Measurements from ENCODE around the gene EMP3. TPM values are rescaled to one million over a fixed set of nuclear protein-coding genes. Genes with fewer than 3 reads are reported as not detected.

Gene EMP3
- total and polyA plus RNA-seq, 9 donors, result 67.4 to 166 (median 143) TPM

GRCh38 chr19:48330012-48330681 is 4.8 kb downstream of the EMP3 start:
- Histone ChIP-seq H3K27me3 (ENCODE audit: control insufficient read depth, insufficient read depth, low read length) (no peaks in the 10 kb centered on the region), H3K9me3 (replicated peaks; ENCODE audit: control insufficient read depth, low read depth, low read length) (no peaks in the 10 kb centered on the region), H3K27ac (ENCODE audit: low read length) (peak overlapping the region; percentile 79), H3K4me3 (ENCODE audit: low read length) (peak overlapping the region; percentile 39), H3K36me3 (ENCODE audit: control insufficient read depth, insufficient read depth, low read length) (peaks cover 37% of the 10 kb centered on the region), H3K4me1 (ENCODE audit: control insufficient read depth, insufficient read depth, low read length) (peaks cover 67% of the 10 kb centered on the region)
- peak; percentile 77 for DNase-seq
- 41% methylated on average over 33 of the region's 41 CpGs for WGBS (ENCODE audit: insufficient coverage)

- Histone ChIP-seq H3K4me3 (ENCODE audit: low read length) (peak overlapping the region; percentile 28), H3K9me3 (replicated peaks; ENCODE audit: control insufficient read depth, low read depth, low read length) (no peaks in the 10 kb centered on the region), H3K36me3 (ENCODE audit: control insufficient read depth, insufficient read depth, low read length) (peaks cover 35% of the 10 kb centered on the region), H3K27me3 (ENCODE audit: control insufficient read depth, insufficient read depth, low read length) (no peaks in the 10 kb centered on the region), H3K27ac (ENCODE audit: low read length) (peak overlapping the region; percentile 98), H3K4me1 (ENCODE audit: control insufficient read depth, insufficient read depth, low read length) (peaks cover 51% of the 10 kb centered on the region)
- WGBS (ENCODE audit: insufficient coverage), result 21% methylated on average over 2 of the region's 6 CpGs
- DNase-seq, result no peak
Observed at GRCh38 chr19:48332351-48332661, 7.0 kb downstream of the EMP3 start.

GRCh38 chr19:48332662-48333466 is 7.5 kb downstream of the EMP3 start:
- WGBS (ENCODE audit: insufficient coverage), result 0% methylated on average over 18 of the region's 25 CpGs

GRCh38 chr19:48333467-48334384 is 8.4 kb downstream of the EMP3 start:
- WGBS (ENCODE audit: insufficient coverage), result 5% methylated on average over 44 of the region's 54 CpGs
- peak; percentile 95 for DNase-seq

More at GRCh38 chr19:48332662-48333466, 7.5 kb downstream of the EMP3 start:
- peak; percentile 99 for DNase-seq
- H3K27ac ChIP-seq (ENCODE audit: low read length), result peak overlapping the region; percentile 98
- H3K27me3 ChIP-seq (ENCODE audit: control insufficient read depth, insufficient read depth, low read length), result no peaks in the 10 kb centered on the region
- H3K36me3 ChIP-seq (ENCODE audit: control insufficient read depth, insufficient read depth, low read length), result peaks cover 30% of the 10 kb centered on the region
- H3K4me3 ChIP-seq (ENCODE audit: low read length), result peak overlapping the region; percentile 28
- no peaks in the 10 kb centered on the region for H3K9me3 ChIP-seq (replicated peaks; ENCODE audit: control insufficient read depth, low read depth, low read length)
- peaks cover 49% of the 10 kb centered on the region for H3K4me1 ChIP-seq (ENCODE audit: control insufficient read depth, insufficient read depth, low read length)

GRCh38 chr19:48338253-48338755 is 13.0 kb downstream of the EMP3 start:
- peaks cover 6% of the 10 kb centered on the region for H3K36me3 ChIP-seq (ENCODE audit: control insufficient read depth, insufficient read depth, low read length)
- DNase-seq, result no peak
- no peak overlapping the region for H3K4me3 ChIP-seq (ENCODE audit: low read length)
- 77% methylated on average over 11 of the region's 14 CpGs for WGBS (ENCODE audit: insufficient coverage)
- H3K9me3 ChIP-seq (replicated peaks; ENCODE audit: control insufficient read depth, low read depth, low read length), result no peaks in the 10 kb centered on the region
- H3K27ac ChIP-seq (ENCODE audit: low read length), result no peak overlapping the region
- no peaks in the 10 kb centered on the region for H3K27me3 ChIP-seq (ENCODE audit: control insufficient read depth, insufficient read depth, low read length)
- peaks cover 14% of the 10 kb centered on the region for H3K4me1 ChIP-seq (ENCODE audit: control insufficient read depth, insufficient read depth, low read length)

More at GRCh38 chr19:48333467-48334384, 8.4 kb downstream of the EMP3 start:
- Histone ChIP-seq H3K36me3 (ENCODE audit: control insufficient read depth, insufficient read depth, low read length) (peaks cover 25% of the 10 kb centered on the region), H3K9me3 (replicated peaks; ENCODE audit: control insufficient read depth, low read depth, low read length) (no peaks in the 10 kb centered on the region), H3K4me1 (ENCODE audit: control insufficient read depth, insufficient read depth, low read length) (peaks cover 49% of the 10 kb centered on the region), H3K27me3 (ENCODE audit: control insufficient read depth, insufficient read depth, low read length) (no peaks in the 10 kb centered on the region), H3K27ac (ENCODE audit: low read length) (peak overlapping the region; percentile 98), H3K4me3 (ENCODE audit: low read length) (peak overlapping the region; percentile 54)

GRCh38 chr19:48338802-48339503 is 13.6 kb downstream of the EMP3 start:
- Histone ChIP-seq H3K27ac (ENCODE audit: low read length) (no peak overlapping the region), H3K4me1 (ENCODE audit: control insufficient read depth, insufficient read depth, low read length) (peaks cover 8% of the 10 kb centered on the region), H3K9me3 (replicated peaks; ENCODE audit: control insufficient read depth, low read depth, low read length) (no peaks in the 10 kb centered on the region), H3K36me3 (ENCODE audit: control insufficient read depth, insufficient read depth, low read length) (peaks cover 6% of the 10 kb centered on the region), H3K27me3 (ENCODE audit: control insufficient read depth, insufficient read depth, low read length) (no peaks in the 10 kb centered on the region), H3K4me3 (ENCODE audit: low read length) (no peak overlapping the region)
- 81% methylated on average over 14 of the region's 14 CpGs for WGBS (ENCODE audit: insufficient coverage)
- no peak for DNase-seq

- no peaks in the 10 kb centered on the region for H3K27me3 ChIP-seq (ENCODE audit: control insufficient read depth, insufficient read depth, low read length)
- no peak for DNase-seq
- no peaks in the 10 kb centered on the region for H3K9me3 ChIP-seq (replicated peaks; ENCODE audit: control insufficient read depth, low read depth, low read length)
- H3K4me3 ChIP-seq (ENCODE audit: low read length), result no peak overlapping the region
- H3K36me3 ChIP-seq (ENCODE audit: control insufficient read depth, insufficient read depth, low read length), result peaks cover 6% of the 10 kb centered on the region
- H3K27ac ChIP-seq (ENCODE audit: low read length), result no peak overlapping the region
- 80% methylated on average over 11 of the region's 11 CpGs for WGBS (ENCODE audit: insufficient coverage)
- H3K4me1 ChIP-seq (ENCODE audit: control insufficient read depth, insufficient read depth, low read length), result peaks cover 3% of the 10 kb centered on the region
Observed at GRCh38 chr19:48340995-48341394, 15.6 kb downstream of the EMP3 start.

- Histone ChIP-seq H3K27me3 (ENCODE audit: control insufficient read depth, insufficient read depth, low read length) (no peaks in the 10 kb centered on the region), H3K9me3 (replicated peaks; ENCODE audit: control insufficient read depth, low read depth, low read length) (no peaks in the 10 kb centered on the region), H3K4me1 (ENCODE audit: control insufficient read depth, insufficient read depth, low read length) (peaks cover 3% of the 10 kb centered on the region), H3K36me3 (ENCODE audit: control insufficient read depth, insufficient read depth, low read length) (peaks cover 6% of the 10 kb centered on the region), H3K27ac (ENCODE audit: low read length) (no peak overlapping the region), H3K4me3 (ENCODE audit: low read length) (no peak overlapping the region)
- DNase-seq, result no peak
- WGBS (ENCODE audit: insufficient coverage), result 94% methylated on average over 6 of the region's 10 CpGs
Observed at GRCh38 chr19:48341515-48342413, 16.4 kb downstream of the EMP3 start.

GRCh38 chr19:48342414-48342738 is 17.0 kb downstream of the EMP3 start:
- Histone ChIP-seq H3K4me3 (ENCODE audit: low read length) (no peak overlapping the region), H3K4me1 (ENCODE audit: control insufficient read depth, insufficient read depth, low read length) (peaks cover 3% of the 10 kb centered on the region), H3K36me3 (ENCODE audit: control insufficient read depth, insufficient read depth, low read length) (peaks cover 6% of the 10 kb centered on the region), H3K27me3 (ENCODE audit: control insufficient read depth, insufficient read depth, low read length) (no peaks in the 10 kb centered on the region), H3K27ac (ENCODE audit: low read length) (no peak overlapping the region), H3K9me3 (replicated peaks; ENCODE audit: control insufficient read depth, low read depth, low read length) (no peaks in the 10 kb centered on the region)
- 83% methylated on average over 20 of the region's 20 CpGs for WGBS (ENCODE audit: insufficient coverage)
- no peak for DNase-seq
